HG03175 (cell line): ENCODE results near the gene NPBWR2.
"Not testable (repeated sequence)": the region's sequence is repeated elsewhere in the genome, so short reads cannot be mapped to it uniquely, and the experiment has no call there.

Experiments used
- ATAC-seq: cut with Tn5 transposase; IDR thresholded peaks from one replicate; pipeline ENCODE4 v1.9.1; 2021; ENCODE audit warnings: mild to moderate bottlenecking, moderate library complexity; ENCODE audit not compliant: unreplicated experiment

NPBWR2 gene

DNA sequence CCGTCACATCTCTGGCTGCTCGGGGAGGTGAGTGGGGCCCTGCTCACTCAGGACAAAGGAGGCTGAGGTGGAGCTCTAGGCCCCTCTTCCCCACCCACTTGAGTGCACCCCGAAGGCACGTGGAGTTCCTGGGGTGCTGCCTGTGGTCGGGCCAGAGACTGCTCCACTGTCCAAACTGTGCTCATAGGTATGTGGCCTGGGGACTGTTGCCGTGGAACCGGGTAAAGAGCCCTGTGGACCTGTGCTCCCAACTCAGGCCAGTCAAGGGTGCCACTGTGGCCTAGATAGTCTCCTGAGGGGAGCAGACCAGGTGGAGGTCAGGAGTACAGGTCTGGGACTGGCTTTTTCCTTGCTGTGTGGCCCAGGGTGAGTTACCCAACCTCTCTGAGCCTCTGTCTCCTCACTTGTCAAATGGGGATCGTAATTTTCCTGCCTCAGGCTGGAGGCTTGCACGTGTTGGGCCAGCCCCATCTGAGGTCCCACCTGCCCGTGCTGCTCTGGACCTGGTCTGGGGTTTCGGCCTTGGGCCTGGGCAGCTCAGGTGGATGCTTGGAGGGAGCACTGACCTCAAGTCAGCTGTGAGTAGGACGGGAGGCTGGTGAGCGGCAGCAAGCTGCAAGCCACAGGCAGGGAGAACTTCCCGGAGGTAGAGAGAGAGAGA, 12.4 kb upstream of the NPBWR2 start:
- ATAC-seq, result no peak

DNA sequence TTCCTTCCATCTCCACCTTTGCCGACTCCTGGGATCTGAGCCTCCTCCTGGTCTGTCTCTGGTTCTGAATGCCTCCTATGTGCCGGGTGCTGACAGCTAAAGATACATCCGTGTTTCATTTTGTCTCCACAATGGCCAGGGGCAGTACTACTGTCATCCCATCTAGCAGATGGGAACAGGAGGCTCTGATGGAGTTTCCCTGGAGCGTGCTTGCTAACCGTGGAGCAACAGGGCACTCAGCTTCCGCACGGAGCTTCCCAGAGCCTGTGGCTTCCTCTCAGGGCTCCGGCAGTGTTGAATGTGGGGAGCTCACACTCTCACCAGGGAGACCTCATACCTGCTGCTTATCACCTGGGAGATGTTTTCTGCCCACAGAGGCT, 11.9 kb upstream of the NPBWR2 start:
- ATAC-seq, result no peak

DNA sequence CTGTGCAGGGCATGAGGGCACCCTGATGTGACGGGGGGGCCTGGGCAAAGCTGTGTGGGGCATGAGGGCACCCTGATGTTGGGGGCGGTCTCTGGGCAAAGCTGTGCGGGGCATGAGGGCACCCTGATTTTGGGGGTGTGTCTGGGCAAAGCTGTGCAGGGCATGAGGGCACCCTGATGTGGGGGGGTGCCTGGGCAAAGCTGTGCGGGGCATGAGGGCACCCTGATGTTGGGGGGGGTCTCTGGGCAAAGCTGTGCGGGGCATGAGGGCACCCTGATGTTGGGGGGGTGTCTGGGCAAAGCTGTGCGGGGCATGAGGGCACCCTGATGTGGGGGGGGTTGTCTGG, 10.0 kb upstream of the NPBWR2 start:
- not testable (repeated sequence) for ATAC-seq

DNA sequence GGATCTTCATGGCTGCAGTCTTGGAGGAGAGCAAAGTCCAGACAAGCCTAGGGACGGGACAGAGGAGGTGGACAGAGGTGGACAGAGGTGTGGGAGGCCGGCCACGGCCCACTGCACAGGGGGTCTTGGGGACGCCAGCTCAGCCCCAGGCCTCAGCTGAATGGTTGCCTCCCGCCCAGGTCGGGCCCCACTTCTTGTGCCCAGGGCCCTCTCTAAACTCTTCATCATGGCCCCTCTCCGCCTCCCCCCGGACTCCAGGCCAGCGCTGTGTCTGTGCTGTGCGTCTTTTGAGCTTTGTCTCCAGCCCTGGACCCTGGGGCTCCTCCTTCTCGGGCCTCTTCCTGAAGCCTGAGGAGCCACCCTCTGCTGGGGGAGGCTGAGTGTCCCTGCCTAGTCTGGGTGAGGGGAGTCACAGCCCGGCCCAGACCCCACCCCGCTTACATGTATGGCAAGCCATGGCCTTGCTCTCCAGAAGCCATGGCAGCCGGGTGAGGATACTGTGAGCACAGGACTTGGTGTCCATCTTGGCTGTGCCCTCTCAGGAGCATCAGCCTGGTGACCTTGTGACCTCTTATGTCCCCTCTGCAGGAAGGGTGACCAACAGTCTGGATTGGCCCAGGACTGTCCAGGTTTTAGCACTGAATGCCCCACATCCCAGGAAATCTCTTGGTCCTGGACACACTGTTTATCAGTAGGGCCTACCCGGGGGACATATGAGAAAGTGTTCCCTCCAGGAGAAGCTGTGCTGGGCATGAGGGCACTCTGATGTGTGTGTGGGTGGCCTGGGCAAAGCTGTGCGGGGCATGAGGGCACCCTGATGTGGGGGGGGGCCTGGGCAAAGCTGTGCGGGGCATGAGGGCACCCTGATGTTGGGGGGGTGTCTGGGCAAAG, 9.4 kb upstream of the NPBWR2 start:
- no peak for ATAC-seq

DNA sequence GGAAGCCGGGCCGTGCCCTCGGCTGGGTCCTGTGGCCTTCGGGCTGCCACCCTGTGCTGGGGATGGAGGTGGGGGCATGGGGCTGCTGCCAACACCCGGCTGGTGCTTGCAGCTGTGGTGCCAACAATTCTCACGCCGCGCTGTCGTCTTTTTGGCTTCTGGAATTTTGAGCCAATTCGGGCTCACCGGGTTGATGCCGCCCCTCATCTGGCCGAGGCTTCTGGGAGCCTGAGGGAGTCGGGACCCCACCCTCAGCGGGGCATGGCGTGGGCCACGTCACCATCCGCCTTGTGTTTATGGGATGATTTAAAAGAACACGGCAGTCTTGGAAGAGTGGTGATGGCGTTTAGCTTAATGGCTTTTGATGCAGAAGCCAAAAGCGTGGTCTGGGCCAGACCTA, 8.7 kb upstream of the NPBWR2 start:
- ATAC-seq, result no peak

DNA sequence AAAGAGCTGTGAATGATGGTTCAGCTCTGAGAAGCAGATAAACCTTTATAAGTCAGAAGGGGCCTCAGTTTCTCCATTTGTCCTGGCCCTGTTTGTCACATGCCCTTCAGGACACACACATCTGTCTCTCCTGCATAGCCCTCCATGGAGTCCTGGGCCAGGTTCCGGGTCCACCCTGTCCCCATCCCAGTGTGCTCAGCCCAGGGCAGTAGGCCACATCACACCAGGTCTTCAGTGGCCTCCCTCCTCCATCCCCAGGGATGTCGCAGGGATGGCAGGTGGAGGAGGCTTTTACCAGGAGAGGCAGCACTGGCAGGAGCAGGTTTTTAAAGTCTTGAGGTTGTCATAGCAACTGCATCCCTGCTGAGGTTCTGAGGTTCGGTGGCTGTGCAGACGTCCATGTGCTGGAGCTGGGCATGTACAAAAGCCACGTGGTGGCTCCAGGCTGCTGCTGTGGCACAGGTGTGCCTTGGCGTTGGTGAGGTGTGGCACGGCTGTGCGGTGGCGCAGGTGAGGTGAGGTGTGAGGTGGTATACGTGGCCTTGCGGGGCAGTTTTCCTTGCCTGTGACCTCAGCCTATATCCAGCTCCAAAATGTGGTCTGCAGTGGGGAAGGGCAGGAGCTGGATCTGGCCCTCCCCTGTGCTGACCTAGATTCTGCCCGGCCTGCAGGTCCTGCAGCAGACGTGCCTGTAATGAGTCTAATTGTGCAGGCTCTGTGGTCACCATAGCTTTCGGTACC, 8.0 kb upstream of the NPBWR2 start:
- no peak for ATAC-seq

DNA sequence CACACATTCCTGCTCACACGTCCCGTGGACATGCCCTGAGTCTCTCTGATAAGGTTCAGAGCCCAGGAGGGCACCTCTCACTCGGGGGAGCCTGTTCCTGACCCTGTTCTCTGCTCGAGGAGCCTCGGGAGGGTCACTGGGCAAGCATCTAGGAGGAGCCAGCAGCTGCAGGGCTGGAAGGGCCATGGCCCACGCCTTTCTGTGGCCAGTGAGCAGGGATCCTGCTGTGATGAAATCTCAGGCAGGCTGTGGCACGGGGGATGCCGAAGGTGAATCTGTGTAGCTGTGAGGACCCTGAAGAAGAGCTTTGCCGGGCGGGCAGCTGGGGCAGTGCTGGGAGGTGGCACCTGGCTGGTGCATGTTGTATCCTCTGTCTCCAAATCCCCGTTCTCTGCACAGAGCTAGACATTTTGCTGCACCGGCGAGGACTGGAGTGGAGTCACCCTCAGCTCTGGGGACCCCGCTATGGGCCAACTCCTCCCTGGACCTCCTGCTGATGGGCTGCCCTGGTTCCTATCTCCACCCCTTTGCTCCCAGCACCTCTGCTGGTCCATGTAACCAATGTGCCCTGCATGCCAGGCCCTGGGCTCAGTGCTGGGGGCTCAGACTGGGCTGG, 7.1 kb upstream of the NPBWR2 start:
- ATAC-seq, result no peak

DNA sequence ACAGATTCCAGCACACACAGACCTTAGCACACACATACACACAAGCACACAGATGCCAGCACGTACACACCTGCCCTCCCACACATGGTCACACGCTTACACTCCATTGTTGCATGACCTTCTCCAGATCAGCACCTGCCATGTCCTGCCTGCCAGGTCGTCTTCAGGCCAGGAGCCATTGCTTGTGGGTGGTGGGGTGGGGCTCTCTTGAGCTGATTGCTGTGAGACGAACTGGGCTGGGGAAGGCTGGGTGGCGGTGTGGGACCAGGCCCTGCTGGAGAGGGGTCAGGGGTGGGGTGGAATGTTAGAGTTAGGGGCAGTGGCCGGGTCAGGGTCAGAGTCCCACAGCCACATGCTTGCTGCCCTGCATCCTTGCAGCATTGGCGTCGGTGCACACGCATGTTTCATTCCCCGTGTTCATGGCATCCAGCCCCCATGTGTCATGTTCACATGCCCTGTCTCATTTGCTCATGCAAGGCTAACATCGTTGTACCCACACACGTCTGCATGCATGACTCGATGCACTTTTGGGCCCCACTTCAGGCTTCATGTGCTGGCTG, 6.5 kb upstream of the NPBWR2 start:
- no peak for ATAC-seq

DNA sequence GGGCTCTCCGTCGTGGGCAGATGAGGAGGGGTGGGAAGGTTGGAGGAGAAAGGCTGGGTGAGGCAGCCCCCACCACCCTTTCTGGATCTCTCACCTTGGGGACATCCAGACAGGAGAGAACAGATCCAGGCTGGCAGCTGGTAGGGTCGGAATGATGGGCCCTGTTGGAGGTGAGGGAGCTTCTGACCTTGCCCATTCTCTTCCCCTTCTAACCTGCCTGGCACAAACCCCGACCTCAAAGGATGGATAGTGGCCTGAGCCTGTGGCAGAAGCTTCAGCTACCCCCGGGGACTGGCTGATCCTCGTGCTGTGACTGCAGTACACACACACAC, 6.0 kb upstream of the NPBWR2 start:
- ATAC-seq, result no peak

DNA sequence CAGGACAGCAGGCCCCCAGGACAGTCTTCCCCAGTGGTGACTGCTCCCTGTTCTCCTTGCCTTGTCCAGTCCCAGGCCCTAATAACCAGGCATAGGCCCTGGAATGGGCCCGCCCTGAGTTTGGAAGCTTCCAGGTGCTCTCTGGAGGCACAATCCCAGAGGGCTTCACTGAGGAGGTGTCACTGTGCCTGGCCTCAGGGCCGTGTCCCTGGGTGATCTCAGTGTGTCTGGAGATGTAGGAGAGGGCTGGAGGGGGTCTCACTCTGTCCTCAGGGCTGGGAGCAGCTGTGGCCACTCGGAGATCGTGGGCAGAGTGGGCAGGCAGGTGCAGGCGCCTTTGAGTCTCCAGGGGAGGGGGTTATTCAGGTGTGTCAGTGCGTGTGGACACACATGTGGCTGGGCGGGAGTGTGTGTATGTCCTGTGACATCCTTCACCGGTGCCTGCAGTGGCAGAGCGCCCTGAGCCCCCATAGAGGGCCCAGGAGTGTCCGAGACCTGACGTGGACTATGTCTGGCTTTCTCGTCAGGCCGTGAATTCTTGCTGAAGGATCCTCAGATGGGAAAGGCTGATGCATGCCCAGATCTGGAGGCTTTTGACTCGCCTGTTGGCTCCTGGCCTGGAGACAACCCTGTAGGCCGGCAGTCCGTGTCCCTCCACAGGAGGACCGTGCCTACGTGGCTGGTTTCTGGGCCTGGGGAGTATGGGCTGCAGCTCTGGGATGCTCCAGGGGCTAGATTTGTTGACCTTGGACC, 5.5 kb upstream of the NPBWR2 start:
- no peak for ATAC-seq

DNA sequence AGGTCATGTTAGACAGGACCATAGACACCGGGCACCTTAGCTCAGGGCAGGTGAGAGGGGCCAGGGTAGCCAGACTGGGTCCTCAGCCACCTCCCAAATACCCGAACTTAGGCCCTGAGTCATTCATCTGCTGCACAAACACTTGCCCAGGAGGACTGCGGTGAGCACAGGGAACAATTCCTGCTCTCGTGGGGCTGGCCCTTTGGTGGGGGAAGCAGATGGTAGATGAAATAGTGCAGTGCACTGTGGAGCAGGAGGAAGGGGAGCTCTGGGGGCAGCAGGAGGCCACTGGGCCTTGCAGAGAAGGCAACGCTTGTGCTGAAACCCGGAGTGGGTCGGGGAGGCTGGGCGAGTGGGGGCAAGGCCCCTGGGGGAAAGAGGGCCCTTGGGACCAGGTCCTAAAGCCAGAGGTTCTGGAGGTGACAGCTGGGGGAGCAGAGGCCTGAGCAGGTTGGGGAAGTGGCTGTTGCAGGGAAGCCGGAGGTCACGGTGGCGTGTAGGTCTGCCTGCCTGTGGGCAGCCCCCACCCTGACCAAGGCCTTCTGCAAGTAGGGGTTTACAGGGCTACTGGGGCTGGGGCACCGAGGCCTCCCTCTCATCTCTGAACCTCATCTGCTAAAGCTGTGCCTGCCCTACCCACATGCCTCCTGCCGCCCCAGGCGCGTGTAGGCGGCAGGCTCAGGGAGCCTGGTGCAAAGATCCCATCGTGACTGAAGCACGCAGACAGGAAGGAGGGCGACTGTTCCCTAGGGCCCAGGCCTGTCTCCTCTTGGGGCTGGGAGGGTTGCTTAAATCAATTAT, 4.7 kb upstream of the NPBWR2 start:
- ATAC-seq, result no peak

DNA sequence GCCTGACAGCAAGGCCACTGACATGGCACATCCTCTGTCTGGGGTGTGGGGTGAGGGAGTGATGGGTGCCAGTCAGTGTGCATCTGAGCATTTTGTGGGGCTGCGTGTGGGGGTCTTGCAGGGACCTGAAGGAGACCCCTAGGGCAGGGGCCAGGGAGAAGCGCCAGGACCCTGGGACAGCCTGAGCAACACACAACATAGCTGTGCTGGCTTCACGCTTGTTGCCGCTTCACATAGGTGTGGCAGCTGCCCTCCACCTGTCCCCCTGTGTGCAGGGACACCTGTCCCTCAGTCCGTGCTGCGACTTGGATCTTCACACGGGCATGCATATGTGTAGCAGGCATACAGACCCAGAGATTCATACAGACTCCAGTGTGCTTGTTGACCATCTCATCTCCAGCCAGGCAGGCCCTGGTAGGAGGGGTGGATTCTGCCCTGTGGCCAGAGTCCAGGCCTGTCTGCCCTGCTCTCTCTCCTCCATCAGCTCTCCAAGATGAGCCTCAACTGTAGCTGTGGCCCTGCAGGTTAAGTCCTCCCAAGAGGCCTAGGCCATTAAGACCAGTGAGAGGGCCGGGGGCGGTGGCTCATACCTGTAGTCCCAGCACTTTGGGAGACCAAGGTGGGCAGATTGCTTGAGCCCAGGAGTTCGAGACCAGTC, 3.2 kb upstream of the NPBWR2 start:
- ATAC-seq, result no peak

DNA sequence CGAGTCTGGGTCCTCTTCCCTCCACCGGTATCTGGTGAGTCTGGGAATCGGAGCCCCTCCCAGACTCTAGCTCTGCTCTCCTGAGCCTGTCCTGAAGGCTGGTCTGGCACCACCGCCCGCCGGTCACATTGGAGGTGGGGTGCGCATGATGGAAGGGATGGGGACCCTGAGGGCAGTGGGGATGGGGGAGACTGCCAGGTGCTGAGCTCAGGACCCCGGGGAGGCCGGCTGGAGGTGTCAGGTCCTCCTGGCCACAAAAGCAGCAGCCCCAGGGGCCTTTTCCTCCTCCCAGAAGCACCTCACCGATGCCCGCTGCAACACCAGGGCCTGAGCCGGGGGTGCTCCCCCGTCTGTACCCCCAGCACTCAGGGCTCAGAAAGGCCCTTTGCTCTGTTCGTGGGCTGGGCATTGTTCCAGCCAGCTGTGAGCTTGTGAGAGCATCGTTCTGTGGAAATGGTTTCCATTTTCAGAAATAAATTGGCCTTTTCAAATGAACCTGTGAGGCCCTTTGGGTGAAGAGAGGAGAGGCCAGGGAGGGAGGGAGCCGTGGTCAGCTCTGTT, 2.5 kb upstream of the NPBWR2 start:
- no peak for ATAC-seq

DNA sequence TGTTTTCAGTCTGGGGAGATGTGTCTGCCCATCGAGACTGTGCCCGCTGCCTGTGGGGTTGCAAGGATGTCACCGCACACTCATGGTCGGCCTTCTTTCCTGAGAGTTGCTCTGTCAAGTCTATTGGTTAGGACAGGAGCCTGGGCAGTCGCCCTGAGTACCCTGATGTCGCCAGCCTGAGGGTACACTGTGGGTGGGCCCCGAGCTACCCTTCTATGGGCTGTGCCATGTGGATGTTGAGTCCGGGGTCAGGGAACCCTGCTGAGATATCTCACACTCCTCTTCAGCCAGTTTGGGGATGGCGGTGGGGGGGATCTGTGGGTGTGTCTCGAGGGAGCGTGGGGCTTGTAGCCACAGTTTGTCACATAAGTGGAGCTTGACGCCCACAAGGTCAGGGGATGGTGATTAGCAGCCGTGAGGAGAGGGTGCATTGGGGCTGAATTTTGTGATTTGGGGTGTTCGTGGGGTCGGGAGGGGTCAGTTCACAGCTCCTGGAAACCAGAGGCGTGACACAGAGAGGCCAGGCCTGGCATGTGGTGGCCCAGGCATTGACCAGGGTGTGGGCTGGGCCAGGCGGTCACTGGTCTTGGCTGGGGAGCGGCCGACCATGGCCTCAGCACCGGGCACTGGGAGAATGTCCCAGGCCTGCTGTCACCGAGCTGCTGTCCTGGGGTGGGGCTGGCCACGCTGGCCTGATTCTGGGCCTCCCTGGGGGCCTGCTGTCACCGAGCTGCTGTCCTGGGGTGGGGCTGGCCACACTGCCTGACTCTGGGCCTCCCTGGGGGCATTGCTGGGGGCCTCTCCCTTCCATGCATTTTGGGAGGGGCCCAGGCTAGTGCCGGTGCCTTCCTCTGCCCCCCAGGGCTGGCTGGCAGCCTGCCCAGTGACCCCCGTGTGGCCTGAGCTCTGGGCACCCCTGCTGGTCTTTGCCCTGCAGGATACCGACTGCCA, 1.6 kb upstream of the NPBWR2 start:
- ATAC-seq, result no peak

DNA sequence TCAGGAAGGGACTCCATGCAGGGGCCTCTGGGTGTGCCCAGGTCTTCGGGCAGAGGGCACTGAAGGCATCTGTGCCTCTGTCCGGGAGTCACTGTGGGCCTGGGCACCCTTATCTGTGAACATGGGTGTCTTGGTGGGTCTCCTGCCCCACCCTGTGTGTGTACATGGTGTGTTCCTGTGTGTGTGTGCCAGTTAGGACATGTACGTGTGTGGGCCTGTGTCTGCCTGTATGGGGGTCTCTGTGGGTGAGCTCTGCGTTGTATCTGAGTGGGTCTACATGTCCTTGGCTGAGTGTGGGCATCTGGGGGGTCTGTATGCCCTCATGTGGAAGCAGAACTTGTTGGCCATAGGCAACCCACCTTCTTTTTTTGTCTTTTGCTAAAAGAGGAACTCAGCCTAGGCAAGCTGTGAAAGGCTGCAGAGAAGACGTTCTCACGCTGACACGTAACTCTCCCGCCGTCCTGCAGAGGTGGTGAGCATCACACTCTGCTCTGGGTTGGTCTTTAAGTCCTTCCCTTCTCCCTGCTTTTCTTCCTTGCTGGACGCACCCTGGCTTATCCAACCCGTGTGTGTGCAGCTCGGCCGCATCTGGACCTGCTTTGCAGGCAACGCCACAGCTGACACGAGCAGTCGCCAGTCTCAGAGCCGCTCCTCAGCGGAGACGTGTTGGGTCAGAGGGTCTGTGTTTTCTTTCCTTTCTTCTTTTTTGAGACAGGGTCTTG, 532 bp upstream of the NPBWR2 start:
- ATAC-seq, result no peak

DNA sequence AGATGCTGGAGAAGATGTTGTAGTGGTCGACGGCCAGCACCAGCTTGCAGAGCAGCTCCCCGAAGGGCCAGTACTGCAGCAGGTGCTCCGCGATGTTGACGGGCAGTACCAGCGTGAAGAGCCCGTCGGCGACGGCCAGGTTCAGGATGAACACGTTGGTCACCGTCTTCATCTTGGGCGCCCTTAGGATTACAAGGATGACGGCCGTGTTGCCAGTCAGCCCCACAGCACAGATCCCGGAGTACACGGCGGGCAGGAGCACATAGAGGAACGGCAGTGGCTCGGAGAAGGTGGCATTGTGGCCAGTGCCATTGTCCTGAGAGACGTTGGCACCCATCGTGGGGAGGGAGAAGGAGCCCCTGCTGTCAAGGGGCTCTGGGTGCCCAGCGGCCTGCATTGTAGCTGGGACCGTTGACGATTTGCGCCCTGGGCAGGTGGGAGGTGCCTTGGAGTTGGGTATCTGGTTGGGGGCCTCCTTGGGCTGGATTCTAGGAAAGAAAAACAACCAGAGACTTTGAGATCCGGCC, 867 bp downstream of the NPBWR2 start:
- ATAC-seq, result no peak

DNA sequence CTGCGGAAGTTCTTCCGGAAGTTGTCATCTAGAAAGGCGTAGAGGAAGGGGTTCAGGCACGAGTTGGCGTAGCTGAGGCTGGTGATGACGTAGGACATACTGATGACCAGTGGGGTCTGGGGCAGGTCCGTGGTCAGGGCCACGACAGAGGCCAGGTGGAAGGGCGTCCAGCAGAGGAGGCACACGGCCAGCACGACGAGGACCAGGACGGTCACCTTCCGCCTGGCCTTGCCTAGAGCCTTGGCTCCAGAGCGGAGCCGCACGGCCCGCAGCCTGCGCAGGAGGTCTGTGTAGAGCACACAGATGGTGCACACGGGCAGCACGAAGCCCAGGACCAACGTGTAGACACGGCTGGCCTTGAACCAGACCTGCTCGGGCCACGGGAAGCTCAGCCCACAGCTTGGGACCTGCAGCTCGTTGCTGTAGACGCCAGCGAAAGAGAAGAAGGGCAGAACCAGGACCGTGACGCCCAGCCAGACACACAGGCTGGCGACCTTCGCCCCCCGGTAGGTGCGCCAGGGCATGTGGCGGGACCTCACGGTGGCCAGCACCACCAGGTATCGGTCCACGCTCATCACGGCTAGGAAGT, 1.4 kb downstream of the NPBWR2 start:
- ATAC-seq, result no peak
